ENCODE measurements around the gene CD2AP. TPM values are rescaled to one million over a fixed set of nuclear protein-coding genes. Genes with fewer than 3 reads are reported as not detected.
"Not testable (repeated sequence)": the region's sequence is repeated elsewhere in the genome, so short reads cannot be mapped to it uniquely, and the experiment has no call there.

CD2AP gene
- total and polyA plus RNA-seq, 2 of the 8 experiments (the other 6 are each of a cell fraction or from before 2014, with no cell fraction given) = 8.6 to 75.6 TPM

GRCh38 chr6:47444964-47445363 is 32.6 kb upstream of the CD2AP start:
- H2BK12ac ChIP-seq (ENCODE audit: low read depth, low read length); H3K14ac ChIP-seq (ENCODE audit: insufficient read length); H3K27ac ChIP-seq (ENCODE audit: low read depth, low read length); H3K4ac ChIP-seq (replicated peaks; ENCODE audit: insufficient read length, low read depth, low read length); H2BK20ac ChIP-seq (ENCODE audit: low read length); H4K20me1 ChIP-seq (replicated peaks in 1 of 2; ENCODE audit: control insufficient read depth in 1 of 2, insufficient read depth in 2 of 2, low read length in 2 of 2); H2BK120ac ChIP-seq (replicated peaks; ENCODE audit: low read depth, low read length); H3K4me2 ChIP-seq (ENCODE audit: insufficient read depth in 1 of 2, low read depth in 2 of 2, low read length in 2 of 2); H2BK15ac ChIP-seq (ENCODE audit: low read length); H3K18ac ChIP-seq (ENCODE audit: extremely low read depth, low read length); H3K9me3 ChIP-seq (ENCODE audit: insufficient read depth in 2 of 2, low read depth in 1 of 2, low read length in 1 of 2); H3K23ac ChIP-seq (ENCODE audit: insufficient read length); H4K5ac ChIP-seq (ENCODE audit: insufficient read length, low read depth, low read length); H2AK5ac ChIP-seq (ENCODE audit: low read depth, low read length); FAIRE-seq; POLR2A ChIA-PET (ENCODE audit: partially characterized antibody); H2AFZ ChIP-seq (ENCODE audit: low read length); H3K23me2 ChIP-seq (ENCODE audit: low read depth, low read length); H3K4me3 ChIP-seq (ENCODE audit: extremely low read depth in 1 of 4, insufficient read depth in 2 of 4, low read depth in 3 of 4, low read length in 4 of 4); H3K36me3 ChIP-seq (ENCODE audit: control insufficient read depth in 2 of 4, insufficient read depth in 4 of 4, low read length in 3 of 4); DNase-seq (ENCODE audit: low read depth in 1 of 2, low spot score in 2 of 2); H3K56ac ChIP-seq (replicated peaks; ENCODE audit: insufficient read length, low read depth, low read length); H3K9ac ChIP-seq (replicated peaks in 1 of 4; ENCODE audit: extremely low read depth in 1 of 4, low read depth in 3 of 4, low read length in 3 of 4); H4K91ac ChIP-seq (replicated peaks; ENCODE audit: insufficient read length, low read length); H3K4me1 ChIP-seq (replicated peaks in 1 of 4; ENCODE audit: control insufficient read depth in 3 of 4, insufficient read depth in 4 of 4, low read length in 3 of 4); H3K79me2 ChIP-seq (ENCODE audit: control insufficient read depth in 1 of 2, insufficient read depth in 2 of 2, low read length in 2 of 2); H3K27me3 ChIP-seq (replicated peaks in 1 of 4; ENCODE audit: control insufficient read depth in 3 of 4, extremely low read depth in 1 of 4, insufficient read depth in 3 of 4, low read length in 3 of 4); H3K79me1 ChIP-seq (ENCODE audit: low read depth, low read length); H2BK5ac ChIP-seq (ENCODE audit: low read depth, low read length); H4K8ac ChIP-seq (ENCODE audit: extremely low read depth, insufficient read depth, low read length): not testable (repeated sequence)
- CTCF ChIA-PET (ENCODE audit: partially characterized antibody) = interaction anchor here (1.4 kb wide), 1 partner anchor 186 kb away, joined by 3 read pairs; no protein-coding TSS in a partner anchor
- WGBS, 2 experiments (ENCODE audit: extremely low coverage in 1 of 2, insufficient coverage in 1 of 2, insufficient read length in 1 of 2, insufficient replicate concordance in 2 of 2, low coverage in 1 of 2, low lambda C conversion rate in 2 of 2, missing lambda C conversion rate in 1 of 2) = 88% methylated on average over 3 of the region's 3 CpGs; no CpG with 5 or more reads in 1 of the 2 experiments
